Neuronal stem cell (in vitro differentiated cells): ENCODE results near the gene MAD1L1.
A peak's percentile ranks its signal among the peaks of the same experiment; 100 is the strongest.

Source experiments
- DNase-seq: peaks from one replicate; pipeline ENCODE4 v3.0.0-alpha.2; 2013; ENCODE audit warnings: low spot score
- H2AFZ ChIP-seq: one replicate; pipeline ENCODE4 v1.6.1; 2013; ENCODE audit warnings: mild to moderate bottlenecking, low read length, inconsistent platforms
- H2AK5ac ChIP-seq: 2 replicates; pipeline ENCODE4 v1.6.1; 2013; ENCODE audit warnings: low read depth, mild to moderate bottlenecking, inconsistent platforms, low read length, moderate library complexity, mixed read lengths
- H2BK120ac ChIP-seq: 2 replicates; pipeline ENCODE4 v1.6.1; 2013; ENCODE audit warnings: low read depth, mild to moderate bottlenecking, inconsistent platforms, low read length, moderate library complexity, mixed read lengths
- H2BK12ac ChIP-seq: one replicate; pipeline ENCODE4 v1.6.1; 2013; ENCODE audit warnings: low read length, inconsistent platforms
- H2BK15ac ChIP-seq: 2 replicates; pipeline ENCODE4 v1.6.1; 2013; ENCODE audit warnings: mild to moderate bottlenecking, low read length, inconsistent platforms, mixed read lengths
- H2BK5ac ChIP-seq: one replicate; pipeline ENCODE4 v1.6.1; 2013; ENCODE audit warnings: inconsistent platforms, mild to moderate bottlenecking, low read length, moderate library complexity
- H3K14ac ChIP-seq: one replicate; pipeline ENCODE4 v1.6.1; 2013; ENCODE audit warnings: low read length, inconsistent platforms
- H3K18ac ChIP-seq: 2 replicates; pipeline ENCODE4 v1.6.1; 2013; ENCODE audit warnings: low read length, inconsistent platforms
- H3K23ac ChIP-seq: 2 replicates; pipeline ENCODE4 v1.6.1; 2013; ENCODE audit warnings: low read depth, mild to moderate bottlenecking, mixed read lengths, low read length, inconsistent platforms; ENCODE audit not compliant: poor library complexity
- H3K27ac ChIP-seq: replicated peaks from 3 replicates; pipeline ENCODE4 v1.5.1; 2013; ENCODE audit warnings: low read length, inconsistent platforms
- H3K27me3 ChIP-seq, 3 experiments: 2 replicates each; pipeline ENCODE4 v1.6.1; 2013; ENCODE audit warnings: low read length in 3 of 3, mild to moderate bottlenecking in 2 of 3, inconsistent platforms in 1 of 3, low read depth in 1 of 3, mixed read lengths in 1 of 3, moderate library complexity in 1 of 3; ENCODE audit not compliant: control insufficient read depth in 3 of 3, insufficient read depth in 3 of 3
- H3K36me3 ChIP-seq, 2 donors: replicated peaks in 1 of 2; 2 replicates each; pipeline ENCODE4 v1.6.1; 2013; ENCODE audit warnings: low read length in 2 of 2; ENCODE audit not compliant: control insufficient read depth in 2 of 2, insufficient read depth in 2 of 2
- H3K4ac ChIP-seq: 2 replicates; pipeline ENCODE4 v1.6.1; 2013; ENCODE audit warnings: inconsistent platforms, mild to moderate bottlenecking, low read length, moderate library complexity
- H3K4me1 ChIP-seq, 2 donors: 1 replicate in 1 of 2; 2 replicates in 1 of 2; pipeline ENCODE4 v1.6.1; 2013; ENCODE audit warnings: low read length in 2 of 2, low read depth in 1 of 2; ENCODE audit not compliant: control insufficient read depth in 2 of 2, insufficient read depth in 1 of 2
- H3K4me2 ChIP-seq: one replicate; pipeline ENCODE4 v1.6.1; 2013; ENCODE audit warnings: mild to moderate bottlenecking, low read length, inconsistent platforms; ENCODE audit not compliant: insufficient read depth, poor library complexity, severe bottlenecking
- H3K4me3 ChIP-seq, 2 donors: 2 replicates each; pipeline ENCODE4 v1.5.1; 2013; ENCODE audit warnings: low read length in 2 of 2, mild to moderate bottlenecking in 2 of 2, inconsistent platforms in 1 of 2, moderate library complexity in 1 of 2
- H3K79me1 ChIP-seq: one replicate; pipeline ENCODE4 v1.6.1; 2013; ENCODE audit warnings: low read depth, mild to moderate bottlenecking, inconsistent platforms, low read length, moderate library complexity
- H3K9ac ChIP-seq: one replicate; pipeline ENCODE4 v1.6.1; 2013; ENCODE audit warnings: mild to moderate bottlenecking, low read depth, low read length, inconsistent platforms; ENCODE audit not compliant: poor library complexity
- H3K9me3 ChIP-seq, 2 donors: replicated peaks in 1 of 2; 2 replicates each; pipeline versions ENCODE3 to v1.6.1; 2013; ENCODE audit warnings: low read length in 2 of 2, mild to moderate bottlenecking in 2 of 2, inconsistent platforms in 1 of 2, low read depth in 1 of 2, mixed read lengths in 1 of 2, moderate library complexity in 1 of 2; ENCODE audit not compliant: control insufficient read depth in 2 of 2, insufficient read depth in 1 of 2
- H4K8ac ChIP-seq: one replicate; pipeline ENCODE4 v1.6.1; 2013; ENCODE audit warnings: low read depth, mild to moderate bottlenecking, inconsistent platforms, low read length, moderate library complexity
- H4K91ac ChIP-seq: one replicate; pipeline ENCODE4 v1.6.1; 2013; ENCODE audit warnings: low read length, low read depth, mild to moderate bottlenecking, inconsistent platforms; ENCODE audit not compliant: poor library complexity
- WGBS, 2 donors: extraction: QIAGEN DNeasy Blood & Tissue Kit; methylation state at CpG; one replicate each; pipeline ENCODE4 v1.1.7; 2013; ENCODE audit warnings: missing lambda C conversion rate in 2 of 2, mixed read lengths in 1 of 2; ENCODE audit not compliant: insufficient read length in 2 of 2, insufficient replicate concordance in 1 of 2; ENCODE audit errors: extremely low coverage in 2 of 2; 5-methylcytosine and 5-hydroxymethylcytosine counted together

Gene MAD1L1

DNA sequence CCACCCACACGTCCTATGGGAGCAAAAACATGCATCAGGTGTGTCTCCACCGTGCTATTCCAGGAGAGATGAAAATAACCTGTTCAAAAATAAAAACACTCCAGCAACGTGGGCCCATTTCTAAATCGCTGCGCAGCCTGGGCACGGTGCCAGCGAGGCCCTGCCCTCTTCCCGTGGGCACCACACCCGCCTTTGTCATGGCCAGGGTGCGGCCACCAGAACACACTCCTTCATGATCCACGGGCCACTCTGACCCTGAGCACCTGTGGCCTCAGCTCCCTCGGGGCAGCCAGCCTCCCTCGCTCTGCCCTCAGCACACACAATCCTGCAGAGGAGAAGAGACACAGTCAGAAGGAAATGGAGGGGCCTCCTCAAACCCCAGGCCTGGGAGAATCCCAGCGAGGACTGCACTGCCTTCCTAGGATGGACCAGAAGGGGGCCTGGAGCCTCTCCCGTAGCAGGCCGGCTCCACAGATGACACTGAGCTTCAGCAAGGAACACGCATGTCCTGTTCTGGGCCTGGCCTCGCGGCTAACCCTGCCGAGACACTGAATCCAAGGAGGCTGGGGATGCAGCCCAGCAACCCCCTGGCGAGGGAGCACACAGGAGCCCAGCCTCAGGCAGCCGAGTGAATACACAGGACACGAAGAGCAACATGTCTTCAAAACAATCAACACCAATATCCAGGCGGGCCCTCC, 169.0 kb downstream of the MAD1L1 start:
- Histone ChIP-seq H4K91ac (no peak overlapping the region), H3K9me3 (peaks cover 16 to 20% of the 10 kb centered on the region in 2 donors), H3K79me1 (peaks cover 2% of the 10 kb centered on the region), H2BK15ac (no peak overlapping the region), H2AK5ac (peak overlapping the region; percentile 60), H3K4me1 (peaks cover 7 to 16% of the 10 kb centered on the region in 2 donors), H3K4me2 (no peak overlapping the region), H3K27ac (no peak overlapping the region), H3K9ac (no peak overlapping the region), H2BK5ac (no peak overlapping the region), H3K23ac (peak overlapping the region; percentile 50), H2AFZ (no peak overlapping the region), H3K18ac (peak overlapping the region; percentile 65), H2BK12ac (no peak overlapping the region), H3K36me3 (peaks cover 19 to 31% of the 10 kb centered on the region in 2 donors), H2BK120ac (no peak overlapping the region), H3K4ac (no peak overlapping the region), H3K4me3 (no peak overlapping the region), H3K14ac (peak overlapping the region; percentile 10), H4K8ac (peak overlapping the region; percentile 57), H3K27me3 (peaks cover 0 to 2% (median 0%) of the 10 kb centered on the region in 3 experiments)
- DNase-seq = no peak
- WGBS, 2 donors = no CpG with 5 or more reads among the region's 24 CpGs

DNA sequence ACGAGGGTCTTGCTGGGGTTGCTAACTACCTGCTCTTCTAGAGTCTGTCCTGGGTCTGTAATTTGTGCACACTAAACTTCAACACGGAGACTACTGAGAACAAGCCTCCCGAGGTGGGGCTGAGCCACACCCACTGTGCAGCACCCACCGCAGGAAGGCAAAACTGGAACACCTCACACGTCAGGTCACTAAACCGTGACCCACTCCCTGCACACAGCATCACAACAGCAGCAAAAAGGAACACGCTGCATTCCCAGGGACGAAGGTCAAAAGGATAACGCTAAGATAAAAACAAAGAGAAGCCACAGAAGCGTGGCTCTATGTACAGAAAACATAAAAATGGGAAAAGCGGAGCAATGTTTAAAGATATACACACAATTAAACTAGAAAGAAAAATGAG, 170.1 kb downstream of the MAD1L1 start:
- Histone ChIP-seq H3K18ac (no peak overlapping the region), H3K36me3 (peaks cover 12 to 22% of the 10 kb centered on the region in 2 donors), H2AK5ac (no peak overlapping the region), H4K91ac (no peak overlapping the region), H3K27ac (no peak overlapping the region), H3K4me3 (no peak overlapping the region), H2AFZ (no peak overlapping the region), H3K27me3 (no peaks in the 10 kb centered on the region), H3K4me2 (no peak overlapping the region), H3K14ac (no peak overlapping the region), H2BK15ac (no peak overlapping the region), H3K4me1 (peaks cover 3 to 14% of the 10 kb centered on the region in 2 donors), H3K9ac (no peak overlapping the region), H3K9me3 (peaks cover 14 to 18% of the 10 kb centered on the region in 2 donors), H3K23ac (no peak overlapping the region), H2BK5ac (no peak overlapping the region), H2BK12ac (no peak overlapping the region), H2BK120ac (no peak overlapping the region), H3K79me1 (peaks cover 2% of the 10 kb centered on the region), H3K4ac (no peak overlapping the region), H4K8ac (no peak overlapping the region)
- no CpG with 5 or more reads among the region's 11 CpGs for WGBS, 2 donors
- DNase-seq = no peak

DNA sequence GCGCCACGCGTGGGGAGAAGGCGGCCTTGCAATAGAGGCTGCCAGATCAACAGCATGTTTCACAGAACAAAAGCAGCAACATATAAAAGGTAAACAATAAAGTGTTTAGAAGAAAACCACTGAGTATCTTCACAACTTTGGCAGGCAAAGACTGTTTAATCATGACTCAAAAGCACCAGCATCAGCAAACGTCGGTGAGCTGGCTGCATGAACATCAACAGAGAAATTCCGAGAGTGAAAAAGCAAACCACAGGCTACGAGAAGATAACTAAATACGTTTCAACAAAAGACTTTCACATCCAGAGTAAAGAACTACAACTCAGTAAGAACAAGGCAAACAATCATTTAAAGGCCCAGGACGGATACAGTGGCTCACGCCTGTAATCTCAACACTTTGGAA, 172.0 kb downstream of the MAD1L1 start:
- WGBS, 2 donors = no CpG with 5 or more reads among the region's 11 CpGs
- H3K36me3 ChIP-seq = peaks cover 7 to 10% of the 10 kb centered on the region in 2 donors
- no peak overlapping the region for H2BK12ac ChIP-seq
- H4K8ac ChIP-seq = no peak overlapping the region
- H3K18ac ChIP-seq = no peak overlapping the region
- no peak overlapping the region for H2BK120ac ChIP-seq
- no peak overlapping the region for H3K23ac ChIP-seq
- no peak overlapping the region for H2BK15ac ChIP-seq
- H3K4me1 ChIP-seq = peaks cover 2 to 6% of the 10 kb centered on the region in 2 donors
- H4K91ac ChIP-seq = no peak overlapping the region
- no peak overlapping the region for H3K27ac ChIP-seq
- no peak for DNase-seq
- H3K14ac ChIP-seq = no peak overlapping the region
- H3K4me3 ChIP-seq = no peak overlapping the region
- no peak overlapping the region for H2AFZ ChIP-seq
- no peak overlapping the region for H3K9ac ChIP-seq
- H3K4me2 ChIP-seq = no peak overlapping the region
- H3K9me3 ChIP-seq = peaks cover 14 to 17% of the 10 kb centered on the region in 2 donors
- peaks cover 6% of the 10 kb centered on the region for H3K79me1 ChIP-seq
- no peak overlapping the region for H3K4ac ChIP-seq
- H2BK5ac ChIP-seq = no peak overlapping the region
- H3K27me3 ChIP-seq = no peaks in the 10 kb centered on the region
- no peak overlapping the region for H2AK5ac ChIP-seq

DNA sequence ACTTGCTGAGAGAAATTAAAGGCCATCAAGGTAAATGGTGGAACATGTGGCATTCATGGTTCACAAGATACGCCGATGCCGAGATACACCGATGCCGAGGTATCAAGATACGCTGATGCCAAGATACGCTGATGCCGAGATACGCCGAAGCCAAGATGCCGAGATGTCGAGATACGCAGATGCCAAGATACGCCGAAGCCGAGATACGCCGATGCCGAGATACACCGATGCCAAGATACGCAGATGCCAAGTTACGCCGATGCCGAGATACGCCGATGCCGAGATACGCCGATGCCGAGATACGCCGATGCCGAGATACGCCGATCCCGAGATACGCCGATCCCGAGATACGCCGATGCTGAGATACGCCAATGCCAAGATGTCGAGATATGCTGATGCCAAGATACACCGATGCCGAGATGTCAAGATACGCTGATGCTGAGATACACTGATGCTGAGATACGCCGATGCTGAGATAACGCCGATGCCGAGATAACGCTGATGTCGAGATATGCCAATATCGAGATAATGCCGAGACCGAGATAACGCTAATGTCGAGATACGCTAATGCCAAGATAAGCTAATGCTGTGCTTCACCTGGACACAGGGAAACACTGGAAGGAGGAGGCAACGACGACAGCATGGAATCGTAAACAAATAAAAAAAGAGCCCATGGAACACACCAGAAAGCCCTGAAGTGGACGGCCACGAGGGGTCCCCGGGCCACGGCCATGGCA, 172.6 kb downstream of the MAD1L1 start:
- Histone ChIP-seq H2BK120ac (no peak overlapping the region), H3K27ac (no peak overlapping the region), H4K91ac (no peak overlapping the region), H3K18ac (no peak overlapping the region), H3K4me3 (no peak overlapping the region), H4K8ac (no peak overlapping the region), H2AK5ac (no peak overlapping the region), H3K9ac (no peak overlapping the region), H3K4ac (no peak overlapping the region), H2AFZ (no peak overlapping the region), H2BK15ac (no peak overlapping the region), H3K23ac (no peak overlapping the region), H3K27me3 (no peaks in the 10 kb centered on the region), H3K4me1 (peaks cover 0 to under 1% of the 10 kb centered on the region in 2 donors), H2BK5ac (no peak overlapping the region), H3K79me1 (peaks cover 6% of the 10 kb centered on the region), H3K4me2 (no peak overlapping the region), H3K36me3 (peaks cover 7 to 10% of the 10 kb centered on the region in 2 donors), H3K9me3 (peaks cover 14 to 17% of the 10 kb centered on the region in 2 donors), H2BK12ac (no peak overlapping the region), H3K14ac (no peak overlapping the region)
- no peak for DNase-seq
- no CpG with 5 or more reads among the region's 66 CpGs for WGBS, 2 donors
